ENCODE data around the gene AMFR.

The AMFR gene

DNA sequence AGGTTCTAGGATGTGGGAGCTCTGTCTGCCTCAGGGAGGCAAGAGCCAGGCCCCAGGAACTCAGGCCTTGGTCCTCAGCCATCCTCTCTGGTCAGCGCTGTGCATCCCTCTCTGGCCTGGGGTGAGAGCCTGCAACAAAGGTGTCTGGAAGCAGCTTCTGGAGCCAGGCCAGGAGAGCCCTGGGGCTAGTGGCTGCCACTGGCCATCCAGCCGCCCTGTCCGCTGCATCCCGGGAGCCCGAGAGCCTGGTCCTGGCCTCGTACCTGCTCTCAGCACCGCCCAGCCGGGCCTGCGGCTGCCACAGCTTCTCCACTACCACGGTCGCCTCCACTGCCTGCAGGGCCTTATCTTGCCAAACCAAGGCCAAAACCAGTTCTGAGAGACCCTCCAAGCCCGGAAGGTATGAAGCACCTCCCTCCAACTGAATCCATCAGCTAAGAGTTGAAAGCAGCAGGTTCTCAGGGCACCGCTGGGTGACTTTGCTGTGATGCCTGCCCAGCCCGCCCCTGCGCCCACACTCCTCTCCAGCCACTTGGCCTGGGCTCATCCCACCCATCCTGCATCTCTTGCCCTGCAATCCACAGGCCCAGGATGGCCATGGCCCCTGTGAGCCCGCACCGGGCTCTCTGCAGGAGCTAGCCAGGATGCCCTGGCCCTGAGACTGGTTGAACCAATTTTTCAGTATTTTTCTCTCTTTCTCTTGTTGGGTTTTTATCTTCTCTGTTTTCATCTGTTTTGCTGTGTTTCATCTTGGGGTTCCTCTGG lies 85.7 kb downstream of the AMFR start:
- Histone ChIP-seq H3K9me3 (ENCODE audit: control insufficient read depth, low read length) (no peaks in the 10 kb centered on the region), H3K36me3 (ENCODE audit: control insufficient read depth, insufficient read depth, low read length) (no peaks in the 10 kb centered on the region), H3K4me1 (ENCODE audit: control insufficient read depth, insufficient read depth, low read length) (no peaks in the 10 kb centered on the region), H3K9ac (ENCODE audit: low read length) (no peak overlapping the region), H3K27me3 (ENCODE audit: control insufficient read depth, insufficient read depth, low read length) (no peaks in the 10 kb centered on the region), H3K4me3 (ENCODE audit: low read length) (no peak overlapping the region)

DNA sequence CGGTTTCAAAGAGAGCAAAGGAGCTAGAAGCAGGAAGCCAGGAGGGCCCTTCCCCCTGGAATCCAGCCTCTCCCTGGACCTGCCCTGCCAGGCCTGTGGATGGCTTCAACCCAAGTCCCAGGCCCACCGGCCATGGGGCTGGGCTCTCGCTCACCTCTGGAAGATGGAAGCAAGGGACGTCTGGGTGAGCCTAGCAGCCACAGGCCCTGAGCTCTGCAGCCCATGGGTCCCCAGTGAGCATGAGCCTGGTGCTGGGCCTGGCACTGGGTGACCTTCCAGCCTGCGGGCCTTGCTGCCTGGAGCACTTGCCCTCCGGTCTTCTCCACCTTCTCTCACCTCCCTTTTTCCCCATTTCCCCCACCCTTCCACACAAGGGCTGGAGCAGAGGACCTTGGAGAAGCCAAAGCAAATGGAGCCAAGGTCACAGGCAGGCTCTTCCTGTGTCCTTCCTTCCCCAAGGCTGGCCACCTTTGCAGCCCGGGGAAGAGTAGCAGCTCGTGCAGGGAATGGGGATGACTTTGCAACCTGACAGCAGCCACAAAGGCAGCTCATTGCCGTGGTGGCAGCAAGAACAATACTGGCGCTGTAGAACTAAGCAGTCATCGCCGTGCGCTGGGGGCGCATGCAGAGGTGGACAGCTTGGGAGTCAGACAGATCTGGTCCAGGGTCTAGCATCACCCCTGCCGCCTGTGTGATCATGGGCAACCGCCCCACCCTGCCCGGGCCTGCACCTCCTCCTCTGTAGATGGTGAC lies 86.6 kb downstream of the AMFR start:
- Histone ChIP-seq H3K4me1 (ENCODE audit: control insufficient read depth, insufficient read depth, low read length) (no peaks in the 10 kb centered on the region), H3K27me3 (ENCODE audit: control insufficient read depth, insufficient read depth, low read length) (no peaks in the 10 kb centered on the region), H3K36me3 (ENCODE audit: control insufficient read depth, insufficient read depth, low read length) (no peaks in the 10 kb centered on the region), H3K4me3 (ENCODE audit: low read length) (no peak overlapping the region), H3K9ac (ENCODE audit: low read length) (no peak overlapping the region), H3K9me3 (ENCODE audit: control insufficient read depth, low read length) (no peaks in the 10 kb centered on the region)

DNA sequence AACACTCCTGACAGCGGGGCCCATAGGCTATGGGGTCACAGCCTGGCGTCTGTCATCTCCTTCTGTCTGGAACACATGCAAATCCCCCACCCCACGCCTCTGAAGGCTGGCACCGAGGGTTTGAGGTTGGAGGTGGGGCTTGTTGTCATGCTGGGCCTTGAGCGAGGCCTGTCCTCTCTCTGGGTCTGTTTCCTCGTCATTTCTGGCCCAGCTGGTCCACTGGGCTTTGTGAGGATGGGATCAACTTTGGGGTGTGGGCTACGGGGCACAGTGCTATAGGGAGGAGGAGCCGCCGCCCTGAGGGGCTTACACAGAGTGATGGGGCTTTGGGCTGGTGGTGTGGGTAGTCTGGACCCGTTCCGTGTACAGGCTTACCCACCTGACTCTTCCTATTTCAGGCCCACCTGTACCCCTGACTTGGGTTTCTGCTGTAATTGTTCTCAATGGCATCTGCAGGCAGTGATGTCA lies 87.5 kb downstream of the AMFR start:
- no peak overlapping the region for H3K9ac ChIP-seq (ENCODE audit: low read length)
- H3K4me1 ChIP-seq (ENCODE audit: control insufficient read depth, insufficient read depth, low read length): no peaks in the 10 kb centered on the region
- no peak overlapping the region for H3K4me3 ChIP-seq (ENCODE audit: low read length)
- no peaks in the 10 kb centered on the region for H3K36me3 ChIP-seq (ENCODE audit: control insufficient read depth, insufficient read depth, low read length)
- H3K9me3 ChIP-seq (ENCODE audit: control insufficient read depth, low read length): no peaks in the 10 kb centered on the region
- H3K27me3 ChIP-seq (ENCODE audit: control insufficient read depth, insufficient read depth, low read length): no peaks in the 10 kb centered on the region

DNA sequence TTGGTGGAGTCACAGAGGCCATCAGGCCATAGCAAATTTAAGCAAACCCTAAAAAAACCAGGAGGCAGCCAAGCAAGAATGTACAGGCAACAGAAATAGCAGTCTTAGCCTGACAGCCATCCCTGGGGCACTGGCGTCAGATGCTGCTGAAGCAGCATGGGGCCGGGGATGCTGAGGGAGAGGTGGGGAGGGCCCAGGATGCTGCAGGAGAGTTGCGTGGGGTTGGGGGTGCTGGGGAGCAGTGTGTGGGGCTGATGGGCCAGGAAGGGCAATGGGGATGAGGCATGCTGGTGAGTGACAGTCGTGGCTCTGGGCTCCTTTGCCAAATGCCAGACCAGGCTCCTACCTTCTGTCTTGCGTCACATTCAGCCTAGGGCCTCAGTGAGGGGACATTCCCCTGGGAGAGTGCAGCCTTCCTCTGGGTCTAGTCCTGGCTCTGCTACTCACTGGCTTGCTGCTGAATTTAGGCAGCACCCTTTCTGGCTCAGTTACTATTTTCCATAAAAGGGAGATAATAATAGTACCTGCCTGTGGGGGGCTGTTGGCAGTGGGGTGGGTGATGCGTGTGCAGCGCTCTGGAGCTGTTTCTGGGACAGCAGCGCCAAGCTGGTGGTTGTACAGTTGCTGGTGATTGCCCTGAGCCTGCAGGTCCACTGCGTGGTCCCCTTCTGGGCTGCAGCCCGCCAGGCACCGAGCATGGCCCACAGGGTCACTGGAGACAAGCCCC lies 88.1 kb downstream of the AMFR start:
- no peak overlapping the region for H3K4me3 ChIP-seq (ENCODE audit: low read length)
- H3K4me1 ChIP-seq (ENCODE audit: control insufficient read depth, insufficient read depth, low read length): no peaks in the 10 kb centered on the region
- no peaks in the 10 kb centered on the region for H3K36me3 ChIP-seq (ENCODE audit: control insufficient read depth, insufficient read depth, low read length)
- H3K9ac ChIP-seq (ENCODE audit: low read length): no peak overlapping the region
- H3K9me3 ChIP-seq (ENCODE audit: control insufficient read depth, low read length): no peaks in the 10 kb centered on the region
- no peaks in the 10 kb centered on the region for H3K27me3 ChIP-seq (ENCODE audit: control insufficient read depth, insufficient read depth, low read length)

DNA sequence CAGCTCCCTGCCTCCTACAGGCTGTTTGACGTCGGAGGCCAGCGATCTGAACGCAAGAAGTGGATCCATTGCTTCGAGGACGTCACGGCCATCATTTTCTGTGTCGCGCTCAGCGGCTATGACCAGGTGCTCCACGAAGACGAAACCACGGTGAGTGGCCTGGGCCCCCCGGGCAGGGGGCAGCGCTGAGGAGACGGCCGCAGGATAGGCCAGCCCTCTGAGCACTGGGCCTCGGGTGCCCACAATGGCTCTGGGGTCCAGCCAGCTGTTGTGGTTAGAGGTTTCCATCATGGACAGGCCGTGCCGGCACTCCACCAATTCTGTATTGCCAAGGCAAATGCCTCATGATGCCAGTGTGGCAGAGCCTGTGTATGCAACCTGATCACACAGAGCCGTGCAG lies 88.6 kb downstream of the AMFR start:
- H3K4me1 ChIP-seq (ENCODE audit: control insufficient read depth, insufficient read depth, low read length): no peaks in the 10 kb centered on the region
- no peaks in the 10 kb centered on the region for H3K27me3 ChIP-seq (ENCODE audit: control insufficient read depth, insufficient read depth, low read length)
- H3K9ac ChIP-seq (ENCODE audit: low read length): no peak overlapping the region
- H3K36me3 ChIP-seq (ENCODE audit: control insufficient read depth, insufficient read depth, low read length): no peaks in the 10 kb centered on the region
- no peaks in the 10 kb centered on the region for H3K9me3 ChIP-seq (ENCODE audit: control insufficient read depth, low read length)
- no peak overlapping the region for H3K4me3 ChIP-seq (ENCODE audit: low read length)

DNA sequence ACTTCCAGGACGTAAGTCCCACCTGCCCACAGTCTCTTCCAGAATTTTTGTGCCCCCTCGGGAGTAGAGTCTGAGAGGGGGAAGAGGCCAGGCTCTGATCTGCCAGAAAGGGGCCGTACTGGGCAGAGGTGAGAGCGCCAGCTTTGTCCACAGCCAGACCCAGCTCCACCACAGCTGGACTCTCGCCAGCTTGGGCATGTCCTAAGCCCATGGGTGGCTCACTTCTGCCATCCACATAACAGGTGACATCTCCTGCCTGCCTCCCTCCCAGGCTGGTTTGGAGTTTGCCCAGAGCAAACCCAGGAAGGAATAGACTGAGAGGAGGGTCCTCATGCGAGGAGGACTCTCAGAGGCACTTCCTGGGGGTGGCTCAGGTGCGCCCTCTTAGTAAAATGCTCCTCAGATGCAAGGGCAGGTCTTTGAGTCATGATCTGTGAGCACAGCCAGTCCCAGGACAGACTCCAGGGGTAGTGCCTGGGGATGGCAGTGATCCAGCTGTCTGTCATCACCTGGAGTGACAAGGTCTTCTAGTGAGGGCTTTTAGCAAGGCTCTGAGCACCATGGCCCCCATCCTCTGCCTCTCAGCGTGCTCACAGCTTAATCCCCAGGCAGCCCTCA lies 89.2 kb downstream of the AMFR start:
- no peak overlapping the region for H3K9ac ChIP-seq (ENCODE audit: low read length)
- no peaks in the 10 kb centered on the region for H3K4me1 ChIP-seq (ENCODE audit: control insufficient read depth, insufficient read depth, low read length)
- H3K27me3 ChIP-seq (ENCODE audit: control insufficient read depth, insufficient read depth, low read length): no peaks in the 10 kb centered on the region
- H3K9me3 ChIP-seq (ENCODE audit: control insufficient read depth, low read length): no peaks in the 10 kb centered on the region
- H3K36me3 ChIP-seq (ENCODE audit: control insufficient read depth, insufficient read depth, low read length): no peaks in the 10 kb centered on the region
- H3K4me3 ChIP-seq (ENCODE audit: low read length): no peak overlapping the region

DNA sequence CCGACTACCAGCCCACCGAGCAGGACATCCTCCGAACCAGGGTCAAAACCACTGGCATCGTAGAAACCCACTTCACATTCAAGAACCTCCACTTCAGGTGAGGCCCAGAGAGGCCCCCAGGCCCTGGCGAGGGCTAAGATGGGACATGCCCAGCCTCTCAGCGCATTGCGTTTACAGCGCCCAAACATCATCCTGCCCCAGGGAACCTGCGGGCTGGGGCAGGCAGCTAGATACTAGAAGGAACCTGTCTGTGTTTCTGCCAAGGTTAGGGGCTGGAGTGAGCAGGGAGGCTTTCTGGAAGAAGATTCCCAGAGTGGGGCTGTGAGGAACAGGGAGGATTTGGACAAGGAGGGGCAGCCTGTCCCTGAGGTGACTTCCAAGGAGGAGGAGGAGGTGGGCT lies 90.6 kb downstream of the AMFR start:
- Histone ChIP-seq H3K4me3 (ENCODE audit: low read length) (no peak overlapping the region), H3K9me3 (ENCODE audit: control insufficient read depth, low read length) (no peaks in the 10 kb centered on the region), H3K9ac (ENCODE audit: low read length) (no peak overlapping the region), H3K4me1 (ENCODE audit: control insufficient read depth, insufficient read depth, low read length) (no peaks in the 10 kb centered on the region), H3K36me3 (ENCODE audit: control insufficient read depth, insufficient read depth, low read length) (no peaks in the 10 kb centered on the region), H3K27me3 (ENCODE audit: control insufficient read depth, insufficient read depth, low read length) (no peaks in the 10 kb centered on the region)

DNA sequence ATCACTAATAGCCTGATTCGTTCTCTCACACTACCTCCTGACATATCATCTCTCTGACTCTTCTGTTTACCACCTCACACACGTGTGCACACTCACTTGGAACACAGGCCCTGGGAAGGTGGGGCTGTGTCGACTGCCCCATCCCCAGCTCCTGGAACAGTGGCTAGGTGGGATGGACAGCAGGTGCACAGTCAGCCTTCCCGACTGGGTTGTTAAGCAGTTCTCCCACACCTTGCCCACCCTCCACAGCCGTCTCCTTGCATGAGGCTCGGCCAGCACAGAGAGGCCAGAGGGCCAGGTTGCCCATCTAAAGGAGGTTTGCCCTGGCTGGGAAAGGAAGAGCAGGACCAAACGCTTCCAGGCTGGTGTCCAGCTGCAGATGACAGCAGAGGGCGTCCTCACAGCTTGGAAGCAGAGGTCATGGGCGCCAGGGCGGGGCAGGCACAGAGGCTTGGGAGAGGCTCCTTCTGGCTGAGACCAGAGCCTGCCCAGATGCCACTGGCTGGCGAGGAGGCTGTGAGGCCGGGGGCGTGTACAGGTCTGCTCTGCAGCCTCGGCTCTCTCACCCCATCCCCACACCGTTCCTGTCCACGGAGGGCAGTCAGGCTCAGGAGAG lies 92.8 kb downstream of the AMFR start:
- Histone ChIP-seq H3K27me3 (ENCODE audit: control insufficient read depth, insufficient read depth, low read length) (no peaks in the 10 kb centered on the region), H3K4me3 (ENCODE audit: low read length) (no peak overlapping the region), H3K9ac (ENCODE audit: low read length) (no peak overlapping the region), H3K36me3 (ENCODE audit: control insufficient read depth, insufficient read depth, low read length) (no peaks in the 10 kb centered on the region), H3K4me1 (ENCODE audit: control insufficient read depth, insufficient read depth, low read length) (no peaks in the 10 kb centered on the region), H3K9me3 (ENCODE audit: control insufficient read depth, low read length) (no peaks in the 10 kb centered on the region)

DNA sequence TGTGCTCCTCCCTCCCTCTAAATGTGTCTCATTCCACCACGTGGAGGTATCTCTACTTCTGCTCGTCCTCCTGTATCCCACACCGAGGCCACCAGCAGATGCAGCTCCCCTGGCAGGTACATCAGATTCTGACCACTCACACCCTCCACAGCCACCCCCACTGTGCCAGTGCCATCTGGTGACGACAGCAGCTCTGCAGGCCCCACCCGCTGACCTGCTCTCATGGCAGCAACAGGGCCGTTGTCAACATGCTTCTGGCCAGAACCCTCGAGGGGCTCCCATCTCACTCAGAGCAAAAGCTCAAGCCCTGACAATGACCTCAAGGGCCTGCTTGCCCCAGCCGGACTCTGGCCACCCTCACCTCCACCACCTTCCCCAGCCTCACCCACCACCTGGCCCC lies 93.4 kb downstream of the AMFR start:
- Histone ChIP-seq H3K36me3 (ENCODE audit: control insufficient read depth, insufficient read depth, low read length) (no peaks in the 10 kb centered on the region), H3K9ac (ENCODE audit: low read length) (no peak overlapping the region), H3K9me3 (ENCODE audit: control insufficient read depth, low read length) (no peaks in the 10 kb centered on the region), H3K27me3 (ENCODE audit: control insufficient read depth, insufficient read depth, low read length) (no peaks in the 10 kb centered on the region), H3K4me3 (ENCODE audit: low read length) (no peak overlapping the region), H3K4me1 (ENCODE audit: control insufficient read depth, insufficient read depth, low read length) (no peaks in the 10 kb centered on the region)

DNA sequence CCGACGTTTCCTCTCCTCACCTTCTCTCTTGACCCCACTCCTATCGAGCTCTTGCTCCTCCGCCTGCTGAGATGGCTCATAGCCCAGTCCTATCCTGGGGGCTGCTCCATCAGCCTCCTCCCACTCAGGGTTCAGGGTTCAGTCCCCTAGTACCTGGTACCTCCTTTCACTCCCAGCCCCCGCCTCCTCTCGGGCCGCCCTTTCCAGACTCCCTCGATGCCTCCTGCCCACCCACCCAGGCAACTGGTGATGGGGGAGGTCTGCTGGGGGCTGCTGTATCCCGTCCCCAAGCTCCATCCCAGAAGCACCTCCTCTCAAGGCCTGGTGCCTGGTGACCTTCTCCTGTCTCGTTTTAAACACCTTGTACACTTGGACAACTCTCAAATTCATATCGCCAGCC lies 93.9 kb downstream of the AMFR start:
- Histone ChIP-seq H3K4me3 (ENCODE audit: low read length) (no peak overlapping the region), H3K9me3 (ENCODE audit: control insufficient read depth, low read length) (no peaks in the 10 kb centered on the region), H3K36me3 (ENCODE audit: control insufficient read depth, insufficient read depth, low read length) (no peaks in the 10 kb centered on the region), H3K27me3 (ENCODE audit: control insufficient read depth, insufficient read depth, low read length) (no peaks in the 10 kb centered on the region), H3K4me1 (ENCODE audit: control insufficient read depth, insufficient read depth, low read length) (no peaks in the 10 kb centered on the region), H3K9ac (ENCODE audit: low read length) (no peak overlapping the region)

DNA sequence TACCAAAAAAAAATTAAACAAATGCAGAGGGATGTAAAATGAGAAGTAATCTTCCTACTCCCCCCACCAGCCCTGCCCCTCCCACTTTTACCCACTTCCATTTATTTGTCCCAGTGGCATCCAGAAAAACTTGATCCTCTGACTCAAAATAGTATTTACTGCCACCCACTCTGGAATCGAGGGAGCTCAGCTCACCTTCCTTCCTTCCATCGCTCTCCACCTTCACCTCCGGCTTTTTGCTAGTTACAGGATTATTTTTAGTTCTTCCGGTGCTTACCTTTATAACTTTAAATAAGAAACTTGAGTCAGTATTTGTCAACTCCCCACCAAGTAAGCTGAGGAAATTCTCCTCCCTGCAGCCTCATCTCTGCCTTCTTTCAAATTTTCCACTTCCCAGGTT lies 94.9 kb downstream of the AMFR start:
- Histone ChIP-seq H3K4me1 (ENCODE audit: control insufficient read depth, insufficient read depth, low read length) (no peaks in the 10 kb centered on the region), H3K9ac (ENCODE audit: low read length) (no peak overlapping the region), H3K27me3 (ENCODE audit: control insufficient read depth, insufficient read depth, low read length) (no peaks in the 10 kb centered on the region), H3K36me3 (ENCODE audit: control insufficient read depth, insufficient read depth, low read length) (no peaks in the 10 kb centered on the region), H3K9me3 (ENCODE audit: control insufficient read depth, low read length) (no peaks in the 10 kb centered on the region), H3K4me3 (ENCODE audit: low read length) (no peak overlapping the region)

Measured in mucosa of stomach (tissue), 1 donor.